Pulmonary artery endothelial cell (primary cell): Measurements from ENCODE around the gene KRTDAP. TPM values are rescaled to one million over a fixed set of nuclear protein-coding genes. Genes with fewer than 3 reads are reported as not detected.

Experiments
- DNase-seq: peaks from one replicate; pipeline ENCODE4 v3.0.0-alpha.2; 2011; ENCODE audit warnings: low read depth, low spot score
- total RNA-seq: library from RNA; depleted of rRNA; stranded (reverse); fragments of >200 nt; gene quantifications from 2 replicates; pipeline ENCODE4 v1.2.3, GENCODE V29; 2014

Gene KRTDAP, protein sequence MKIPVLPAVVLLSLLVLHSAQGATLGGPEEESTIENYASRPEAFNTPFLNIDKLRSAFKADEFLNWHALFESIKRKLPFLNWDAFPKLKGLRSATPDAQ
- not detected in 2 replicates for total RNA-seq

DNA sequence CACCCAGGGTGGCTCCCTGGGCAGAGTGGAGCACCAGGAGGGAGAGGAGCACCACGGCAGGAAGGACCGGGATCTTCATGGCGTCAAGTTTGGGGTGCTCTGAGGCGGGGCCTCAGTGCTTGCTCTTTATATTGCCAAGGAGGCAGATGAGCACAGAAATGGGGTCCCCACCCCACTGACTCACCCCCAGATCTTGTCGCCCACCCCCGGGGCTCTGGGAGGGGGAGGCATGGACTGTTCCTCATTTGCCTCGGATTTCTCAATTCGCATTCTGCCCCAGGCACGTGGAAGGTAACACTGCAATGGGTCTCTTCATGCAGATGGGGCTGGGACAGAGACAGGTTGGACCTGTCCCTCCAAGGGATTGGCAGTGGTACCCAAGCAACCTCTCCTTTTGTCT, at the start of gene KRTDAP:
Gene KRTDAP, minus strand, starts transcription at position 101 of the 400 bp plus-strand sequence. Its CDS starts 22 bp downstream, at position 79.
- DNase-seq = no peak

DNA sequence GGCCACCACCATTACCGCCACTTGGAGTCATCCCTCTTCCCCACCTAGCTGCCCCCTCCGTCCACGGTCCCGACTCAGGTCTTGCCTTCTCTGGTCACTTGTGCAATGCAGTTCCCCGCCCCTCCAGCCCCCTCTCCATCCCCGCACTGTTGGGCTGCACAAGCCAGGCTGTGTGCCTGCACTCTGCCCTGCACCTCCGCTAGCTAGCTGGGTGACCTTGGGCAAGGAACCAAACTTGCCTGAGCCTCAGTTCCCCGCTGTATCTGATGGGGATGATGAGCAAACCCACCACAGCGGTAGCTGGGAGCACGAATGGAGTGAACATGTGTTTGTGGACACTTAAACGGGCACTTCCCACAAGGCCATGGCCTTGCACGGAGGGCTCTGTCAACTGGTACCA, 49.6 kb upstream of the KRTDAP start:
- DNase-seq = no peak

DNA sequence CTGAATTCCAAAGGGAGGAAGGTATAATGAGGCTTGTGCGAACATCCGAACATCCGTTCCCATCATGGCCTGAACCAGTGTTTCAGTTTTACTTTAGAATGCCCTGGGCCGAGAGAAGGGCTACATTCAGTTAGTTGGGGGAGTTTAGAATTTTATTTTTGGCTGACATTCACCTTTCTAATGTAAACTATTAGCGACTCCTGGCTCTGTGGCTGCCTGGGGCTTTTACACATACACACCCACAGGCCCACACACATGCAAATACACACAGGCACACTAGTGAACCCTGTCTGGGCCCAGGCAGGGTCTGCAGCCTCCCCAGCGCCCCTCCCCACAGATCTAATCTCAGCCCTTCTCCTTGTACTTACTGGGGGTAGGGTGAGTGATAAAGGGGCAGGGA, 49.0 kb upstream of the KRTDAP start:
- no peak for DNase-seq

DNA sequence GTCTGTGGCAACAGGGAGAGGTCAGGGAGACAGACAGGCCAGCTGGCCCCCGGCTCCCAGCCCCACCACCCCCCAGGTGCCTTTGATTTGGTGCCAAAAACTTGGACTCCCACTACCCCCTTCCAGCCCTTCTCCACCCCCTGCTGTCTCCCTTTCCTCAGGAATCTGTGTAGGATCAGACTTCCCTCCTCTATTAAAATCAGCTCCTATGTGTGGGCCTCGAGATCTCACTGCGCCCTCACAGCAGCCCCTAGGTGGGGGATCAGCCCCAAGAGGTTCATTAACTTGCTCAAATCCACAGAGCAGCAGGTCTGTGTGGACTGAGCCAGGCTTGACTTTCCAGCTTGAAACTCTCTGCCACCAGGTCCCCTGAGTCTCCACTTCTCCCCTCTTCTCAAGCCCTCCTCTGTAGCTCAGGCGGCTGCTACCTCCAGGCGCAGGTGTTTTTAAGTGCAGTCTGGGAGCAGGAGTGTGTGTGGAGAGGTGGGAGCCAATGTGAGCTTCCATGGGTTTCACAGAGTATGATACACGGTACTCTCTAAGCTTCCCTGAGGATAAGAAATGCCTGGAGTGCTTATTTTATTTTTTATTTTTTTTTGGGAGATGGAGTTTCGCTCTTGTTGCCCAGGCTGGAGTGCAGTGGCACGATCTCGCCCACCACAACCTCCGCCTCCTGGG, 44.7 kb upstream of the KRTDAP start:
- no peak for DNase-seq

DNA sequence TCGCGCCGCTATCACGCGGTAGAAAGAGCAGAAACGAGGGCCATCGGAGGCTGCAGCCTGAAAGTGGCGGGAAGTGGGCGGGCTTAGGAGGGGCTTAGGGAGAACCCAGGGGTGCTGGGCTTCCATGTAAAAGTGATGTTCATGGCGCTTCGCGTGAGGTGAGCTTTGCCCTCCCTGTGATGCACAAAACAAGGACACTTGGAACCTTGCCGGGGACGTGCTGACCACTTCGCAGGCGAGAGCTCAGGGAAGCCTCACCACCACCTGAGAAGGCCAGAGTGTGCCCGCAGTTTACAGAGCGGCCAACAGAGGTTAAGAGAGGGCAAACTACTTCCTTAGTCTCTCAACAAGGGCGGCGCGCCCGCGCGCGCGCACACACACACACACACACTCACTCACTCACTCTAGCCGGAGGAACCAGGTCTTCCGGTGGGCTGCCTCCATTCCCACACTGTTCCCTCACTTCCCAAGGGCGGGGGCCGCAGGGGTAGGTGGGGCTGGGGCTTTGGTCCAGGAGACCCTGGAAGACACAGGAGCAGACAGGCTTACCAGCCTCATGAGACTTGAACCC, 43.6 kb upstream of the KRTDAP start:
- no peak for DNase-seq

DNA sequence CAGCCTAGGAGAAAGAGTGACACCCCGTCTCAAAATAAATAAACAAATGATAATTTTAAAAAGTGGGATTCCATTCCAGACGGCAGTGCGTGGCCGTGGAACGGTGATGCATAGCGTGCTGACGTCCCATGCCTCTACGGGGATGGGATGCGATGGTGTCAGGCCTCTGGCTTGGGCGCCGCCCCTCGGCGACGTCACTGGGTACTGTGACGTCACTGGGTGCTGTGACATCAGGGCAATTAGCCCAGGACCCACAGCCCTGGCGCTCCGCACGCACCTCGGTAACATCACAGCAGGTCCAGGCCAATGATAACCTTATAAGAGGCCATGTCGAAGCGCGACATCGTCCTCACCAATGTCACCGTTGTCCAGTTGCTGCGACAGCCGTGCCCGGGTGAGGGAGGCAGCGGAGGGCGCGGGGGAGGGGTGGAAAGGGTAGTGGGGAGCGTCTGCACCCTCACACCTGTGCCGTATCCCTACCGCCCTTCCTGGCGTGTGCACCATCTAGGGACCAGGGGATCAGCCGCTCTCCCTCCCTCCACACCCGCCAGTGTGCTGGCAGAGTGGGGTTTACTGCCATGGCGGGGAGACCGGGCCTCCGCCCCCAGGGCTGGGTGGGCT, 43.0 kb upstream of the KRTDAP start, which contains the start of gene GAPDHS:
Gene GAPDHS, plus strand, starts transcription at position 256 of the 621 bp plus-strand sequence. Its CDS starts 72 bp downstream, at position 328.
- DNase-seq = no peak

DNA sequence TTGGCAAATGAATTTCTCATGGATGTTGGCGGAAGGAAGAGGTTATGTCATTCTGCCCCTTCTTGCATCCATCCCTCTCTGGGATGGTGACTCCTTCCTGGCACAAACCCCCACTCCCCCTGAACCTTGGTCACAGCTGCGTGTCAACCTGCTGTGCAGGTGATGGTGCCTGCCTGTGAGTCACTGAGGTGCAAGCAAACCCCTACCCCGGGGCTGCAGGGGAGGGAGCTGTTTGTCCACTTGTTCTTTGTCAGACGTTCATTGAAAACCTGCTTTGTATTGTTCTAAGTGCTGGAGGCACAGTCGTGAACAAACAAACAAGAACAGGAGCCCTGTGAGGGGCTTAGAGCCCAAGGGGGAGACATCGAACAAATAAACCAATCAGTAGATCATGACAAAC, 41.0 kb upstream of the KRTDAP start:
- DNase-seq = no peak

DNA sequence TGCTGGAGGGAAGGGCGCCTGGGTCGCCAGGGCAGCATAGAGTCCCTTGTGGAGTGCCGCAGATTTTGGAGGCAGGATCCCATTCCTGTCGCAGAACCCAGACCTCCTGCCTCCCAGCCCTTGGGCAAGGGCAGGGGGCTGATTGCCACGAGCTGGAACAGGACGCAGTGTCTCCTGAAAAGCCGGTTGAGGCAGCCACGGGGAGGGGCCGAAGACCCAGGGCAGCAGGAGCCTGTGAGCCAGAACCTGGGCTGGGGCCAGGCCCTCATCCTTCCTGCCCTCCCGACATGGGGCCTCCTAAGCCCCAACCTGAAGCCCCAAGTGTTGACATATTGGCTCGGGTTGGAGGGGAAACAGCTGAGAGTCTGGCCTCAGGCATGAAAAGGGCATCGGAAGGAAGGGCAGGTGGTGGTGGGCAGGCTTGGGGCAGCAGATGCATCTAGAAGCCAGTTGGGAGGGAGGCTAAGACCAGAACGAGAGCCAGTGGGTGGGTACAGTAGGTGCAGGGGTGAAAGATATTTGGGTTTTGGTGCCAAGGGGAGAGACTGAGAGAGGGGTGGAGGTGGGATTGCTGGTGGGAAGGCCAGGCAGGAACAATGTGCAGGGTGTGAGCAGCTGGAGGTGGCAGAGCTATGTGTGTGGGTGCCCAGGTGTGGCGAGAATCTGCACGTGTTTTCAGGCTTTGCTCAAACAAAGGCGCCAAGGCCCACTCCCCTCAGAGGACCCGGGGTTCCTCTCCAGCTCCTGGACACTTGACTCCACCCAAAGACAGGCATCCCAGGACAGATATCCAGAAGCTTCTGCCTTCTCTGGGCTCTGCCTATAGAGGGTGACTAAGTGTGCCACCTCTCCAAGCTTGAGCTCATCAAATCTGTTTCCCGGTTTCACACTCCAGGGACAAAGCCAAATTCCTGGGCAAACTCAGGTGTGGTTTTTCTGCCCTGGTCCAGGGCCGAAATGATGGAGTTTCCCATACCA, 39.3 kb upstream of the KRTDAP start:
- no peak for DNase-seq

DNA sequence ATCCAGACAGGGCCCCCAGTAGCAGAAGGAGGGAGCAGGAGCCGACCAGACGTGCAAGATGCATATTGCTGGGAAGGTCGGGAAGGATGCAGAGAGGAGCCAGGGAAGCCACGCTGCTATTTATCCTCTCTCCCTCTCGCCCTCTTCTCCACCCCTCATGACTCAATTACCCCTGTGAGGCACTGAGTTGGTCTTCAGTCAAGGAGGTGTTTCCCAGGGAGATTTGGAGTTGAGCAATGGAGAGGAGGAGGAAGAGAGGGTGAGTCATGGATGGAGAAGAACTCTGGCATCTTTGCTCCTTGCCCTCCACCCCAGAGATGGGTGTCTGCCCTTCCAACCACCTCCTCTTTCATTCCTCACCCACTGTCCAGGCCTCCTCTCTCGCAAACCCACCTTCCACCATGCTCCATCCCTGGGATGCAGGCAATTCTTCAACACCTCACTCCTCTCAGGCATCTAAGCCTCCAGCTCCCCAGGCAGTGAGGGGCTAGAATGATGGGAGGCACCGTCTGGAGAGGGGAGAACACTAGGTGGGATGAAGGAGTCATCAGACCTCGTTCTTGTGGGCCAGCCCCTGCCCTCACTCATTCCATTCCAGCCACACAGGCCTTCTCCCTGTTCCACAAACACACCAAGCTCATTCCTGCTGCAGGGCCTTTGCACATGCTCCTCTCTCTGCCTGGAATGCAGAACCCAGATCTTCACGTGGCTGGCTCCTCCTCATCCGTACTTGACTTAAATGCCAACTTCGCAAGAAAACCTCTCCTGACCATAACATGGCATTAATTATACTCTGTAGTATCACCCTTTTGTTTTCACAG, 38.2 kb upstream of the KRTDAP start, which contains the start of gene SBSN:
Gene SBSN, minus strand, starts transcription at position 94 of the 821 bp plus-strand sequence. Its CDS starts 30 bp downstream, at position 64.
- no peak for DNase-seq

DNA sequence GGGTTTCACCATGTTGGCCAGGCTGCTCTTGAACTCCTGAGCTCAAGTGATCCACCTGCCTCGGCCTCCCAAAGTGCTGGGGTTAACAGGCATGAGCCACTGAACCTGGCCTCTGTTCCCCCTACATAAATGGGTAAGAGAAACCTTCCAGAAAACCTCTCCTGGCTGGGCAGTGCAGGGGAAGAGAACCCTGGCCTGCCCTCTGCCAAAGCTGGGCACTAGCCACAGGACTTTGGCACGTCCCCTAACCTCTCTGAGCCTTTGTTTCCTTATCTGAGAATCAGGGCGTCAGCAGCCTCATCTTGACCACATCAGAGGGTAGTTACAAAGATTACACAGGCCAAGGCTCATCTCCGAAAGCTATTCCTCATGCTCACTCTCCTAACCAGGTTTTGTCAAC, 35.6 kb upstream of the KRTDAP start:
- no peak for DNase-seq

DNA sequence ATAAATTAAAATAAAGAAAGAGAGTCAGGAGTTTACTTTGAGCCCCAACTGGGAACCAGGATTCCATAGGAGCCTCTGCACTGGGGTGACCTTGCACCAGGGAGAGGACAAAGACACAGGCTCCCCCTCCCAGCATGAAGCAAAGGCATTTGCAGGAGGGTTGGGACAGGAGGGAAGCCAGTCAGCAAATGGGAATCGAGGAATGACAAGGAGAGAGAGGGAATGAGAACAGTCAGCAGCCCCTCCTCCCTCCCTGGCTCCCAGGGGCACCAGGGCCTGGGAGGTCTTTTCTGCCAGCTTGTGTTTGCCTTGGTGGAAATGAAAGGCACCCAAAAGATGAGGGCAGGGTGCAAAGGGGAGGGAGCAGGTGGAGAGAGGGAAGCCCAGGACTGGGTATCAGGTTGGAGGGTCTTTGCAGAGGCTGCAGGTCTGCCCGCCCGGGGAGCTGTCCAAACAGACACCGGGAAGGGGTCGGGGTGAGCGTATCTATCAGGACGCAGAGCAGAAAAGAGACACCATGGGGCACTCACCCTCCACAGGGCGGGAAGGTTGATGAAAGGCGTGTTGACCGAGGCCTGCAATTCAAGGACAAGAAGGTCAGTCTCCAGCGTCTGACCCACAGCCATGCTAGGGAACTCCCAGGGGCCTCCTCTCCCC, 34.0 kb upstream of the KRTDAP start:
- no peak for DNase-seq

DNA sequence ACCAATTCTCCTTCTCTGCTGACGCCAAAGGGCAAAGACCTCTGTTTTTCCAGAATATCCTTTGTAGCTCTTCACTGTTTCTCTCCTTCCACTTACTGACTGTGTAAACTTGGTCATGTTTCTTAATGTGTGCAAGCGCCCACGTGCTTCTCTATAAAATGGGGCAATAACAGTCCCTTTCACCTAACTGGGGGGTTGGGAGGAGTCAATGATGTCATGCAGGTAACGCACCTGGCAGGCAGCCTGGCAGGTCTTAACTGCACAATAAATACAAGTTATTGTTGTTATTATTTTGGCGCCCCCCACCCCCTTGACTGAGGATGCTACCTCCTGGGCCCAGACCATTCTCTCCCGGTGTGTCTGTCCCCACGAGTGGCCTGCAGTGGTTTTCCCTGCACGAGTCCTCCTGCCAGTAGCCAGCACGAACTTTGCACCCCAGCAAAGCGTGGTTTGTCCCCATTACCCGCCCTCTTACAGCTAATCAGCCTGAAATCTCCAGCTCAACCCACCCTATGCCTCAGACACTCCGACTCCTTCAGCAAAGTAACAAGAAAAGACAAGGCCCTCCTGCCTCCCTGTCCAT, 32.6 kb upstream of the KRTDAP start:
- no peak for DNase-seq

DNA sequence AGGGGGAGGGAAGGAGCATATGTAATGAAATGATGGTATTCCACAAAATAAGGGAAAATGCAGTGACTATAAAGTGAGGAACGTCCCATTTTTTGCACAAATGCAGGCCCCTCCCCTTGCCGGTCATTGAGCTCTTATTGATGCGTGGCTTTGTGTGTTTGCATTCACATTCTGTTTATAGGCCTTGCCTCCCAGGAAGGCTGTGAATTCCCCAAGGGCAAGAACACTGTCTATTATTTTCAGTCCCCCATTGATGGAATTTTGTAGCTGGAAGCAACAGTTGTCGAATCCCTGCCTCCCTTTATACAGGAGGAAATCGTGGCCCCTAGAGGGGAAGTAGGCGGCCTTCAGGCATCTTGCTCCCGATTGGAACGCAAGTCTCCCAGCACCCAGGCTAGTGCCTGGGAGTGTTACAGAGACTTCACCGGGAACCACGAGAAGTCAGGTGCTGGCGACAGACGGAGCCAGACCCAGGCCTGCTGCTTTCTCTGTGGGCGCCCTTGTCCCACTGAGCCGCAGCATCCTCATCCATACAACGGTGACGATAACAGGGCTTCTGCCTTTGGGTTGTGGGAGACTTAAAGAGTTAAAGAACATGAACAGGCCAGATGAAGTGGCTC, 31.0 kb upstream of the KRTDAP start:
- no peak for DNase-seq

DNA sequence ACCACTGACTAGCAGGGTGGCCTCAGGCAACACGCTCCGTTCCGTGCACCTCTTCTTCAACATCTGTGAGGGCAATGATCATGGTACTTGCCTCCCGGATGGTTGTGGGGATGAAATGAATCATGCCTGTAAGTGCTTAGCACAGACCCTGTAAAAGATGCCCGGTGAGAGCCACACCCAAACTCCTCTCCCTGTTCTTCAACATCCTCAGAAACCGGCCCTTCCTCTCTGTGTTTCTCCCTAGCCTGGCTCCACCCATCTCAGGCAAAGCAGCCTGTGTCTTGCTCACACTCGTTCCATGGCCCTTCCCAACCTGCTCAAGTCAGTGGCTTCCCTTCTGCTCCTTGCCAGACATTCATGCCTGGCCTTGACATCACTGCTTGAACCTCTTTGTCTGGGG, 29.0 kb upstream of the KRTDAP start:
- DNase-seq = no peak

DNA sequence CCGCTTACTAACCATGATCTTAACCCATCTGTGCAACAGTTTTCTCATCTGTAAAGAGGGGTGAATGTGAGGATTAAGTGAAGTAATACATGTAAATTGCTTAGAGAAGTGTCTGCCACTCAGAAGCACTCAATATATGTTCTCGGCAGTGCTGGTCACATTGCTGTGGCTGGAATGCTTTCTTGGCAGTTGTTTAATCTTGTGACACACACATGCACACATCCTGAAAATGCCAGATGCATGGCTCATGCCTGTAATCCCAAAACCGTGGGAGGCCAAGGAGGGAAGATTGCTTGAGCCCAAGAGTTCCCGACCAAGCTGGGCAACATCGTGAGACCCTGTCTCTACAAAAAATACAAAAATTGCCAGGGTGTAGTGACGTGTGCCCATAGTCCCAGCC, 28.0 kb upstream of the KRTDAP start:
- no peak for DNase-seq

DNA sequence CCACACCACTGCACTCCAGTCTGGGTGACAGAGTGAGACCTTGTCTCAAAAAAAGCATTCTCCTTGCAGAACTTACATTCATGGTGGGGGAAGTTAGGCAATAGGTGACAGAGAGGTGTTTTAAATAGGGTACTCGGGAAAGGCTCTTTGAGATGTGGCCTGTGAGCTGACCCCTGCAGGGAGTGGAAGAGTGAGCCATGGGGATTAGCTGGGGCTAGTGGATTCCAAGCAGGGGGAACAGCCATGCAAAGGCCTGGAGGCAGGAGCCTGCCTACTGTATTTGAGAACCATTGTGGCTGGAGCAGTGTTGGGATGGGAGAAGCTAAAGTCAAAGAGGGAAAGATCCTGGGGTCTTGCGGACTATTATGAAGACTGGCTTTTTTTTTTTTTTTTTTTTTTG, 27.1 kb upstream of the KRTDAP start:
- no peak for DNase-seq

DNA sequence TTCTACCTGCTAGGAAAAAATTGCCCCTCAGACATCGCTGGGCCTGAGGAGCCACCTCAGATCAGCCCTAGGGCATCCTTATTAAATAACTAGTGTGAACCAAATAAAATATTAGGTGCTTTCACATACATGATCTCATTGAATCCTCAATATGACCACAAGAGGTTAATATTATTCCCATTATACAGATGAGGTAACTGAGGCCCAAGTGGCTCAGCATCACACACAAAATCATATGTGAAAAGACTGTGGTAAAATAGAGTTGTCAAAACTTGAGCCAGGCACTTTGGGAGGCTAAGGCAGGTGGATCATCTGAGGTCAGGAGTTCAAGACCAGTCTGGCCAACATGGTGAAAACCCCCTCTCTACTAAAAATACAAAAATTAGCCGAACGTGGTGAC, 26.0 kb upstream of the KRTDAP start:
- DNase-seq = no peak

DNA sequence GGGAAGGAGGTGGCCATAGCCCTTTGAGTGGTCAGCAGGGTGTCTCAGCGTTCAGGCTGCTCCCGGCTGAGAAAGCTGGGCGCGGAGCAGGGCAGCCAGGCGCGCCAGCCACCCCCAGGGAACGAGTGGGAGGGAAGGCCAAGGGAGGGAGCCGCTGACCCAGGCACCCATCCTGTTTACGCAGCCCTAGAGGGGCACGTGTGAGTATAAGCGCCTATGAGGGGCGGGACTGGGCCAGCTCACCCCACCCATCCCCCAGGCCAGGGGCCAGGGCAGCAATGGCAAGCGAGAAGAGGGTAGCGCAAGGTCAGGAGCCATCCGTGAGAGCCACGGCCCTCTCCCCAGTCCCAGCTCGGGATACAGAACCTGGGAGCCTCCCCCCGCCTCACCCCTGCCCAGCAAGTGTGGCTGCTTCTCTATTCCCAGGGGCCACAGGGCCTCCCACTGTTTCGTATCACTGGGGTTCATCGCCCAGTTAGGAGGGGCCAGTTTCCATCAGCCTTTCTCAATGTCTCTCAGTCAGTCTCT, 24.1 kb upstream of the KRTDAP start:
- no peak for DNase-seq
